HCT116 (cell line): ENCODE data around the gene PRDM2. TPM values are rescaled to one million over a fixed set of nuclear protein-coding genes. Genes with fewer than 3 reads are reported as not detected.

Experiments
- ATAC-seq: fragments of 200-7000 bp; cut with Tn5 transposase; 2 replicates; pipeline ENCODE4 v1.9.1; 2020; ENCODE audit warnings: mild to moderate bottlenecking, moderate library complexity
- BruUV-seq: library from RNA; stranded (reverse); fragments of 400-500 nt; replicated peaks from 2 replicates; lab custom pipeline; 2021; lab: Mats Ljungman, UMichigan
- CTCF ChIA-PET: fragments of 300-600 bp; sonication (Branson Sonifier 250); formaldehyde crosslinking; loops from one replicate; lab custom pipeline; 2021; ENCODE audit warnings: antibody characterized with exemption; lab: Charles Lee
- POLR2A ChIA-PET: fragments of 300-600, 350-600 bp; sonication (Branson Sonifier 250); formaldehyde crosslinking; loops from one replicate; lab custom pipeline; 2021; ENCODE audit warnings: antibody characterized with exemption; lab: Charles Lee
- RAD21 ChIA-PET, 2 experiments: fragments of 300-600 bp; sonication (Branson Sonifier 250); formaldehyde crosslinking; loops; one replicate each; lab custom pipeline; 2023; ENCODE audit warnings: low total read pairs in 2 of 2; ENCODE audit not compliant: uncharacterized antibody in 2 of 2, unreplicated experiment in 2 of 2, low non-redundant PET in 1 of 2; lab: Charles Lee
- DNase-seq: peaks from one replicate; pipeline ENCODE4 v3.0.0-alpha.2; 2010; ENCODE audit warnings: low read depth, low spot score
- H2AFZ ChIP-seq: fragments of 200-600 bp; shearing (Covaris generic), sonication (generic); 2 replicates; pipeline ENCODE4 v1.6.1; 2017; ENCODE audit warnings: low read depth, mixed run types, mixed read lengths, antibody characterized with exemption, low read length; ENCODE audit not compliant: poor library complexity, severe bottlenecking
- H3K27ac ChIP-seq: 2 replicates; pipeline ENCODE4 v1.5.1; 2012; ENCODE audit warnings: low read depth, low read length
- H3K27me3 ChIP-seq: fragments of 200-600 bp; sonication (generic); 2 replicates; pipeline ENCODE4 v1.6.1; 2016; ENCODE audit warnings: mixed run types, low read length, mixed read lengths; ENCODE audit not compliant: insufficient read depth
- H3K36me3 ChIP-seq, 2 experiments: fragments of 200-500 bp in 1 of 2; fragments of 200-600 bp in 1 of 2; sonication (Bioruptor generic) in 1 of 2; sonication (generic) in 1 of 2; 2 replicates each; pipeline versions ENCODE4 v1.5.1 to v1.6.1; 2014 to 2016; ENCODE audit warnings: low read length in 2 of 2, inconsistent platforms in 1 of 2, mixed read lengths in 1 of 2, mixed run types in 1 of 2; ENCODE audit not compliant: insufficient read depth in 2 of 2, control insufficient read depth in 1 of 2
- H3K4me1 ChIP-seq, 2 experiments: fragments of 200-600 bp in 1 of 2; sonication (generic) in 1 of 2; 2 replicates each; pipeline versions ENCODE4 v1.5.1 to v1.6.1; 2012 to 2017; ENCODE audit warnings: low read length in 2 of 2, inconsistent platforms in 1 of 2, mild to moderate bottlenecking in 1 of 2, mixed read lengths in 1 of 2, mixed run types in 1 of 2, moderate library complexity in 1 of 2; ENCODE audit not compliant: insufficient read depth in 2 of 2, control insufficient read depth in 1 of 2
- H3K4me2 ChIP-seq: fragments of 200-600 bp; sonication (generic); 2 replicates; pipeline ENCODE4 v1.6.1; 2017; ENCODE audit warnings: mixed run types, low read length, mixed read lengths
- H3K4me3 ChIP-seq, 2 experiments: fragments of 200-600 bp in 1 of 2; sonication (generic) in 1 of 2; replicated peaks in 1 of 2; 2 replicates each; pipeline ENCODE4 v1.5.1; 2011 to 2016; ENCODE audit warnings: low read length in 2 of 2, control low read depth in 1 of 2, low read depth in 1 of 2, mild to moderate bottlenecking in 1 of 2, mixed read lengths in 1 of 2, mixed run types in 1 of 2
- H3K79me2 ChIP-seq: fragments of 200-600 bp; sonication (generic); 2 replicates; pipeline ENCODE4 v1.6.1; 2017; ENCODE audit warnings: mild to moderate bottlenecking, mixed run types, low read length, moderate library complexity, mixed read lengths; ENCODE audit not compliant: insufficient read depth
- H3K9ac ChIP-seq: fragments of 200-600 bp; sonication (generic); 2 replicates; pipeline ENCODE4 v1.6.1; 2016; ENCODE audit warnings: low read length, mixed read lengths
- H3K9me2 ChIP-seq: fragments of 200-600 bp; sonication (generic), shearing (Covaris generic); 2 replicates; pipeline ENCODE4 v1.6.1; 2017; ENCODE audit warnings: mixed run types, mild to moderate bottlenecking, moderate library complexity; ENCODE audit not compliant: insufficient read depth
- H3K9me3 ChIP-seq, 2 experiments: fragments of 200-500 bp in 1 of 2; fragments of 200-600 bp in 1 of 2; sonication (Bioruptor generic) in 1 of 2; sonication (generic) in 1 of 2; 2 replicates each; pipeline ENCODE4 v1.6.1; 2014 to 2017; ENCODE audit warnings: low read length in 2 of 2, mixed read lengths in 2 of 2, inconsistent platforms in 1 of 2, low read depth in 1 of 2, mild to moderate bottlenecking in 1 of 2, mixed run types in 1 of 2, moderate library complexity in 1 of 2; ENCODE audit not compliant: control insufficient read depth in 1 of 2, insufficient read depth in 1 of 2
- H4K20me1 ChIP-seq: fragments of 200-600 bp; sonication (generic), shearing (Covaris generic); 2 replicates; pipeline ENCODE4 v1.6.1; 2017; ENCODE audit warnings: mixed run types, mild to moderate bottlenecking, moderate library complexity; ENCODE audit not compliant: insufficient read depth
- CBX3 ChIP-seq: IDR thresholded peaks from 2 replicates; pipeline ENCODE4 v1.6.1; 2012; ENCODE audit warnings: low read depth
- EGR1 ChIP-seq: IDR thresholded peaks from 2 replicates; pipeline ENCODE4 v1.6.1; 2012; ENCODE audit warnings: low read depth
- ELF1 ChIP-seq: IDR thresholded peaks from 2 replicates; pipeline ENCODE4 v1.6.1; 2012; ENCODE audit warnings: low read depth, borderline replicate concordance
- EZH2 ChIP-seq: fragments of 200-600 bp; sonication (generic); IDR thresholded peaks from 2 replicates; pipeline ENCODE4 v1.6.1; 2017; ENCODE audit warnings: antibody characterized with exemption, mixed run types
- EZH2phosphoT487 ChIP-seq: fragments of 200-600 bp; IDR thresholded peaks from 2 replicates; pipeline ENCODE4 v1.6.1; 2018; ENCODE audit warnings: antibody characterized with exemption, borderline replicate concordance
- FOSL1 ChIP-seq: IDR thresholded peaks from 2 replicates; pipeline ENCODE4 v1.6.1; 2012; ENCODE audit warnings: low read depth
- JUND ChIP-seq: IDR thresholded peaks from 2 replicates; pipeline ENCODE4 v1.6.1; 2012
- POLR2A ChIP-seq: IDR thresholded peaks from 2 replicates; pipeline ENCODE4 v1.7.0; 2011; ENCODE audit warnings: borderline replicate concordance; ENCODE audit not compliant: insufficient read depth, insufficient read length; ENCODE audit errors: extremely low read depth
- RAD21 ChIP-seq: IDR thresholded peaks from 2 replicates; pipeline ENCODE4 v1.6.1; 2012; ENCODE audit warnings: low read depth, mild to moderate bottlenecking
- SP1 ChIP-seq: IDR thresholded peaks from 2 replicates; pipeline ENCODE4 v1.6.1; 2012; ENCODE audit warnings: low read depth
- SRF ChIP-seq: IDR thresholded peaks from 2 replicates; pipeline ENCODE4 v1.6.1; 2012; ENCODE audit warnings: low read depth
- TCF7L2 ChIP-seq: IDR thresholded peaks from 2 replicates; pipeline ENCODE4 v1.7.0; 2011; ENCODE audit warnings: borderline replicate concordance, inconsistent platforms; ENCODE audit not compliant: insufficient read depth, insufficient read length; ENCODE audit errors: extremely low read depth
- YY1 ChIP-seq: IDR thresholded peaks from 2 replicates; pipeline ENCODE4 v1.6.1; 2011; ENCODE audit warnings: low read length, low read depth, moderate library complexity, mild to moderate bottlenecking; ENCODE audit not compliant: insufficient replicate concordance; ENCODE audit errors: extremely low read depth
- ZFX ChIP-seq: fragments of 450-650 bp; IDR thresholded peaks from 2 replicates; pipeline ENCODE4 v1.6.1; 2017
- intact Hi-C: fragments of 100-400 bp; cut with micrococcal nuclease; formaldehyde crosslinking; loops from 2 replicates; pipeline ENCODE4 v1.10.0; 2022
- total RNA-seq: library from RNA; stranded (reverse); gene quantifications from one replicate; pipeline ENCODE4 v1.2.1, GENCODE V29; 2021; ENCODE audit not compliant: unreplicated experiment
- TF ChIP-seq, protein P1 (sequence below): IDR thresholded peaks from 2 replicates; pipeline ENCODE4 v1.6.1; 2012
- TF ChIP-seq, protein P2 (sequence below), 3 experiments: fragments of 200-600 bp in 1 of 3; sonication (generic) in 1 of 3; IDR thresholded peaks in 2 of 3; conservative IDR thresholded peaks in 1 of 3; 2 replicates each; pipeline ENCODE4 v1.5.1; 2012 to 2017; ENCODE audit warnings: low read depth in 2 of 3, low read length in 2 of 3, antibody characterized with exemption in 1 of 3, borderline replicate concordance in 1 of 3, control low read depth in 1 of 3, mild to moderate bottlenecking in 1 of 3, mixed read lengths in 1 of 3, mixed run types in 1 of 3, moderate library complexity in 1 of 3; ENCODE audit not compliant: insufficient read depth in 1 of 3

The PRDM2 gene
- total RNA-seq, 1 experiment from 2014 or later = 17.3 TPM

DNA sequence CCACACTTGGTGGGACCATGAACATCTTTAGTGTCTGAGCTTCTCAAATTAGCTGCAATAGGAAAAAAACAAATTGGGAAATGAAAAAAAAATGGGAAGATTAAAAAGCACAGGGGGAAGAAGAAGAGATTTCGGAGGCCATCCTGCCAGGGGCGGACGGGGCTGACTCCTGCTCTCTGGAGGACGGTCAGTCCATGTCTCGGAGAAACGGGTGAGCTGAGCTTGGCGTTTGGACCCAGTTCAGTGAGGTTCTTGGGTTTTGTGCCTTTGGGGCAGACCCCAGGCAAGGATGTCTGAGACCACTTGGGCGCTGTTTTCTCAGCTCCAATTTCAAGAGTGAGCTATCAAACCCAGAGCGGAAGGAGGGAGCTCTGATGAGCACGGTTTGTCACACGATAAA, 123.9 kb downstream of the PRDM2 start (continued):
- TF ChIP-seq YY1 (no peak), FOSL1 (no peak), JUND (no peak), EZH2phosphoT487 (no peak), EZH2 (no peak), SP1 (no peak), EGR1 (no peak), CBX3 (no peak), ZFX (no peak)

DNA sequence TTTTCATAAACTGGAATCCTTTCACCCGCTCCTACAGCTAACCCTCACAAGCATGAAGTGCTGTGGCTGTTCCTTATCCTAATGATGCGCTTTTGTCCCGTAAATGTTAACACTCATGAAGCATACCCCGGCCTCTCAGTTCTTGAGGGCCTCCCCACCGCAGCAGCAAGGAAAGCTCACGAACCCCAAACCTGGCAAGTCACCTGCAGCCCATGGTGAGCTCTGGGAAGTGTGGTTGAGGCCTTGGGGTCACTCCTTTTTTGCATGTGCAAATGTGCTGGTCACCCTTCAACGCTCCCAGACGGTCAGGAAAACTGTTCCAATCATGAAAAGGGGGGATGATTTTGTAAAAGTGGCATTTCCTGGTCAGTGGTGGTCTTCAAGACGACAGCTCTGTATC, 124.6 kb downstream of the PRDM2 start:
- Histone ChIP-seq H3K4me3 (no peak overlapping the region), H3K4me2 (no peak overlapping the region), H3K9ac (no peak overlapping the region)
- RAD21 ChIA-PET = no interaction called here
- TF ChIP-seq SRF = no peak
- no peak for TF ChIP-seq CBX3
- TF ChIP-seq YY1 = no peak
- TF ChIP-seq ELF1 = no peak
- no peak for TF ChIP-seq EZH2phosphoT487
- TF ChIP-seq, protein P1, sequence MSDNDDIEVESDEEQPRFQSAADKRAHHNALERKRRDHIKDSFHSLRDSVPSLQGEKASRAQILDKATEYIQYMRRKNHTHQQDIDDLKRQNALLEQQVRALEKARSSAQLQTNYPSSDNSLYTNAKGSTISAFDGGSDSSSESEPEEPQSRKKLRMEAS = no peak
- TF ChIP-seq POLR2A = no peak
- TF ChIP-seq EGR1 = no peak
- no peak for TF ChIP-seq TCF7L2
- TF ChIP-seq FOSL1 = no peak
- no peak for TF ChIP-seq ZFX
- no peak for TF ChIP-seq RAD21
- no peak for TF ChIP-seq EZH2
- TF ChIP-seq, protein P2, sequence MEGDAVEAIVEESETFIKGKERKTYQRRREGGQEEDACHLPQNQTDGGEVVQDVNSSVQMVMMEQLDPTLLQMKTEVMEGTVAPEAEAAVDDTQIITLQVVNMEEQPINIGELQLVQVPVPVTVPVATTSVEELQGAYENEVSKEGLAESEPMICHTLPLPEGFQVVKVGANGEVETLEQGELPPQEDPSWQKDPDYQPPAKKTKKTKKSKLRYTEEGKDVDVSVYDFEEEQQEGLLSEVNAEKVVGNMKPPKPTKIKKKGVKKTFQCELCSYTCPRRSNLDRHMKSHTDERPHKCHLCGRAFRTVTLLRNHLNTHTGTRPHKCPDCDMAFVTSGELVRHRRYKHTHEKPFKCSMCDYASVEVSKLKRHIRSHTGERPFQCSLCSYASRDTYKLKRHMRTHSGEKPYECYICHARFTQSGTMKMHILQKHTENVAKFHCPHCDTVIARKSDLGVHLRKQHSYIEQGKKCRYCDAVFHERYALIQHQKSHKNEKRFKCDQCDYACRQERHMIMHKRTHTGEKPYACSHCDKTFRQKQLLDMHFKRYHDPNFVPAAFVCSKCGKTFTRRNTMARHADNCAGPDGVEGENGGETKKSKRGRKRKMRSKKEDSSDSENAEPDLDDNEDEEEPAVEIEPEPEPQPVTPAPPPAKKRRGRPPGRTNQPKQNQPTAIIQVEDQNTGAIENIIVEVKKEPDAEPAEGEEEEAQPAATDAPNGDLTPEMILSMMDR (IDR thresholded peaks at IDR 0.05 in 2 of 3, conservative IDR thresholded peaks at IDR 0.05 in 1 of 3; ENCODE audit: borderline replicate concordance in 1 of 3, insufficient read depth in 1 of 3, low read depth in 2 of 3, low read length in 2 of 3) = no peak
- TF ChIP-seq, all 23 proteins: peak for 0
- no peaks in the 10 kb centered on the region for H3K9me2 ChIP-seq
- no peaks in the 10 kb centered on the region for H3K36me3 ChIP-seq
- no peaks in the 10 kb centered on the region for H4K20me1 ChIP-seq
- ATAC-seq (no peak), DNase-seq (no peak)
- no peaks in the 10 kb centered on the region for H3K79me2 ChIP-seq
- CTCF ChIA-PET = interaction anchor here (1.8 kb wide), 1 partner anchor 8 kb away, joined by 4 read pairs; no protein-coding TSS in a partner anchor
- H3K9me3 ChIP-seq = no peaks in the 10 kb centered on the region
- BruUV-seq = no TSS peak
- intact Hi-C loops = loop anchor here (5.0 kb wide), 1 partner anchor 157 kb away; no protein-coding TSS in a partner anchor
- no peaks in the 10 kb centered on the region for H3K27me3 ChIP-seq
- peaks cover 5 to 12% of the 10 kb centered on the region in 2 experiments; a peak in 2 of 4 replicates for H3K4me1 ChIP-seq
- no peak overlapping the region for H3K27ac ChIP-seq
- POLR2A ChIA-PET = no interaction called here
- H2AFZ ChIP-seq = no peak overlapping the region
